ENCODE measurements around the gene SOX1.

The SOX1 gene

DNA sequence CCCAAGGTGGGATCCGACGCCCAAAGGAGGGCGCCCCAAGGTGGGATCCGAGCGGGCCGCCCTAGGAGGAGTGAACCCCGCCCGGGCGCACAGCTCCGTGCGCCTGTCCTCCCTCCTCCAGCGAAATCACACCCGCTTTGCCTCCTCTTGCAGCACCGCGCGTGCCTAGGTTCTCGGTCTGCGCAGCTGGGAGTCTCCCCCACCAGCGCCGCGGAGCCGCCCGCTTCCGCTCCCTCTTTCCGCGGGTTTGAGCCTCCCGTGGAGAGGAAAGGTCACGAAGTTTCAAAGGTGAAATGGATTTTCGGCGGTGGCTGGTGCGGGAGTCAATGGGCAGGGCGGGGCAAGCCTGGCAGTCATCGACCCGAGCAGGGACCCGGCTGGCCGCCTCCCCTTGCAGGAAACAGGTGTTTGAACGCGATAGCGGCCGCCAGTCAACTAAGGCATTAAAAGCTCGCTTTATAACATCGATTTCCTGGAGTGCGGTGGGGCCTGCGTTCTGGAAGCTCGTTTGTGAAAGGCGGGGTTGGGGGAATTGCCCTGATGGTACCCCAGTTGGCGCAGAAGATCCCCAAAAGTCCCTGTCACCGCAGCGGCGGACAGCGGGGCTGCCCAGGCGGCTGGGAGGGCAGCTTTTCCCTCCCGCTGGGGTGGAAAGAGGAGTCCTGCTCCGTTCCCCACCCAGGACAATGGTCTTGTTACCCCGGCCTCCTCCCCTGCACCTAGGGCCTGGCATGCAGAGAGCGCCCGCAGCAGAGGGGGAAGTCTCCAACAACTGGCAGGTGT is 9.0 kb upstream of the SOX1 start:
- Histone ChIP-seq H3K27ac (no peak overlapping the region), H3K4me3 (no peak overlapping the region)

DNA sequence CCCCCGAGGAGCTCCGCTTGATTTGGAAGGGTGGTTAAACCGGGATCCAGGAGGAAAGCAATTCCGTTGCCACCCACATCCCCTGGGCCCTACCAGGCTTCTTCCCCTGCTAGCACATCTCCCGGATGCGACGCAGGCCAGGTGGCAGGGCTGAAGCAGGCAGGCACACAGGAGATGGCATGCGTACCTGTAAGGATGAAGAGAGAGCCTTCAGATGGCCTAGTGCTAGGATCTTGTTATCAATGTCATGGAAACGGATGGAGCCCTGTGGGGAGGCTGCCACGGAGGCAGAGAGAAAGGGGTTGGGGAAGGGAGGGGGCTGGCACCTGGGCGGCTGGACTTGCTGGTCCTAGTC is 8.5 kb upstream of the SOX1 start:
- H3K27ac ChIP-seq: no peak overlapping the region
- no peak overlapping the region for H3K4me3 ChIP-seq

- Histone ChIP-seq H3K27ac (no peak overlapping the region), H3K4me3 (no peak overlapping the region)
Observed at GRCh38 chr13:112058941-112059340, 8.0 kb upstream of the SOX1 start.

- Histone ChIP-seq H3K4me3 (no peak overlapping the region), H3K27ac (no peak overlapping the region)
Observed at GRCh38 chr13:112059457-112060281, 7.3 kb upstream of the SOX1 start.

GRCh38 chr13:112060282-112060830 is 6.6 kb upstream of the SOX1 start:
- Histone ChIP-seq H3K27ac (no peak overlapping the region), H3K4me3 (no peak overlapping the region)

GRCh38 chr13:112060899-112061366 is 6.0 kb upstream of the SOX1 start:
- H3K27ac ChIP-seq: no peak overlapping the region
- H3K4me3 ChIP-seq: no peak overlapping the region

- H3K4me3 ChIP-seq: no peak overlapping the region
- H3K27ac ChIP-seq: no peak overlapping the region
Observed at GRCh38 chr13:112061367-112062061, 5.4 kb upstream of the SOX1 start.

GRCh38 chr13:112062072-112062567 is 4.8 kb upstream of the SOX1 start:
- no peak overlapping the region for H3K4me3 ChIP-seq
- H3K27ac ChIP-seq: no peak overlapping the region

- no peak overlapping the region for H3K4me3 ChIP-seq
- H3K27ac ChIP-seq: no peak overlapping the region
Observed at GRCh38 chr13:112062571-112063570, 4.1 kb upstream of the SOX1 start.

GRCh38 chr13:112063807-112064206 is 3.1 kb upstream of the SOX1 start:
- Histone ChIP-seq H3K4me3 (no peak overlapping the region), H3K27ac (no peak overlapping the region)

- Histone ChIP-seq H3K4me3 (no peak overlapping the region), H3K27ac (no peak overlapping the region)
Observed at GRCh38 chr13:112064222-112064621, 2.7 kb upstream of the SOX1 start.

- no peak overlapping the region for H3K4me3 ChIP-seq
- H3K27ac ChIP-seq: no peak overlapping the region
Observed at GRCh38 chr13:112065521-112065866, 1.5 kb upstream of the SOX1 start.

GRCh38 chr13:112065867-112066623 is 904 bp upstream of the SOX1 start:
- H3K4me3 ChIP-seq: peak overlapping the region in 4 of 7 experiments; percentile 4 to 25 (median 13)
- peak overlapping the region in 1 of 21 experiments; percentile 41 for H3K27ac ChIP-seq

DNA sequence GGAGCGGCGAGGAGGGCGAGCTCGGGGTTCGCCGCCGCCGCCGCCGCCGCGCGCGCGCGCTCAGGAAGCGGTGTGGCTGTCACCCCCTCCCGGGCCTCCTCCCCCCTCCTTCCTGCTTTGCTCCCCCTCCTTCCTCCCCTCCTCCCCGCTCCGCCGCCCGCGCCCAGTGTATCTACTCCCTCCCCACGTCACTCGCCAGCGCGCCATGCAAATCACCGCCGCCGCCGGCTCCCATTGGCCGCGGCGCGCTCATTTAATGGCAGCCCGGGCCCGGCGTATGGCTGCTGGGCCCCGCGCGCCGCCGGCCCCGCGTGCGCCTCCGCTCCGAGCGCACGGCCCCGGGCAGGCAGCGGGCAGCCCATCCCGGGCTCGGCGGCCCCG is 335 bp upstream of the SOX1 start:
- H3K4me3 ChIP-seq: peak overlapping the region in 4 of 7 experiments; percentile 4 to 25 (median 13)
- peak overlapping the region in 1 of 21 experiments; percentile 41 for H3K27ac ChIP-seq

DNA sequence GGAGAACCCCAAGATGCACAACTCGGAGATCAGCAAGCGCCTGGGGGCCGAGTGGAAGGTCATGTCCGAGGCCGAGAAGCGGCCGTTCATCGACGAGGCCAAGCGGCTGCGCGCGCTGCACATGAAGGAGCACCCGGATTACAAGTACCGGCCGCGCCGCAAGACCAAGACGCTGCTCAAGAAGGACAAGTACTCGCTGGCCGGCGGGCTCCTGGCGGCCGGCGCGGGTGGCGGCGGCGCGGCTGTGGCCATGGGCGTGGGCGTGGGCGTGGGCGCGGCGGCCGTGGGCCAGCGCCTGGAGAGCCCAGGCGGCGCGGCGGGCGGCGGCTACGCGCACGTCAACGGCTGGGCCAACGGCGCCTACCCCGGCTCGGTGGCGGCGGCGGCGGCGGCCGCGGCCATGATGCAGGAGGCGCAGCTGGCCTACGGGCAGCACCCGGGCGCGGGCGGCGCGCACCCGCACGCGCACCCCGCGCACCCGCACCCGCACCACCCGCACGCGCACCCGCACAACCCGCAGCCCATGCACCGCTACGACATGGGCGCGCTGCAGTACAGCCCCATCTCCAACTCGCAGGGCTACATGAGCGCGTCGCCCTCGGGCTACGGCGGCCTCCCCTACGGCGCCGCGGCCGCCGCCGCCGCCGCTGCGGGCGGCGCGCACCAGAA is 1.1 kb downstream of the SOX1 start:
- Histone ChIP-seq H3K27ac (no peak overlapping the region), H3K4me3 (no peak overlapping the region)

GRCh38 chr13:112068540-112069060 is 1.7 kb downstream of the SOX1 start:
- H3K4me3 ChIP-seq: no peak overlapping the region
- H3K27ac ChIP-seq: no peak overlapping the region

DNA sequence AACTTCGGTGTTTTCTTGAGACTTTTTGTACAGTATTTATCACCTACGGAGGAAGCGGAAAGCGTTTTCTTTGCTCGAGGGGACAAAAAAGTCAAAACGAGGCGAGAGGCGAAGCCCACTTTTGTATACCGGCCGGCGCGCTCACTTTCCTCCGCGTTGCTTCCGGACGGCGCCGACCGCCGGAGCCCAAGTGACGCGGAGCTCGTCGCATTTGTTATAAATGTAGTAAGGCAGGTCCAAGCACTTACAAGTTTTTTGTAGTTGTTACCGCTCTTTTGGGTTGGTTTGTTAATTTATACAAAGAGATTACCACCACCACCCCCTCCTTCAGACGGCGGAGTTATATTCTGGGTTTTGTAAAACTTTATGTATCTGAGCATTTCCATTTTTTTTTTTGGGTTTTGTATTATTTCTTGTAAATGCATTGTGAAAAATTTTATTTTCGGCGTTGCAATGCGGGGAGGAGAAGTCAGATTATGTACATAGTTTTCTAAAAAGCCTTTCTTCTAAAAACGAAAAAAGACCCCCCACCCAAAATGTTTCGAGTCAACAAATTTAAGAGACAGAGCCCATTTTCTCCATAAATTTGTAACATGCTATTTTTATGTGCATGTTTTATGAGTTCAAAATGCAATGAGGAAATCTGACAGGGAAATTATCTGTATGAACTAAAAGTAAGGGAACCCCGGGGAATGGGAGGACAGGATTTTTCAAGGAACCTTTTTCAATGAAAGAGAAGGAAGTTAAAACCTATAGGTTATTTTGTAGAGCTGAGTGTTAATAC is 2.3 kb downstream of the SOX1 start:
- Histone ChIP-seq H3K27ac (no peak overlapping the region), H3K4me3 (no peak overlapping the region)

Data from skin epidermis (tissue), 12 donors.